Bronchial epithelial cell (primary cell): ENCODE measurements around the gene GPR141. TPM values are rescaled to one million over a fixed set of nuclear protein-coding genes. Genes with fewer than 3 reads are reported as not detected.

Experiments
- DNase-seq: peaks from one replicate; pipeline ENCODE4 v3.0.0-alpha.2; 2010; ENCODE audit warnings: low read depth
- FAIRE-seq: peaks from 2 replicates; lab custom pipeline; 2011; peaks lifted over from hg19 to GRCh38; lab: Jason Lieb, UNC
- H3K27me3 ChIP-seq: 2 replicates; pipeline ENCODE4 v1.5.1; 2011; ENCODE audit warnings: low read length; ENCODE audit not compliant: control insufficient read depth, insufficient read depth
- H3K36me3 ChIP-seq: 2 replicates; pipeline ENCODE4 v1.5.1; 2011; ENCODE audit warnings: low read length; ENCODE audit not compliant: control insufficient read depth, insufficient read depth
- H3K4me3 ChIP-seq: 2 replicates; pipeline ENCODE4 v1.5.1; 2011; ENCODE audit warnings: mild to moderate bottlenecking, low read depth, low read length, control low read depth
- CTCF ChIP-seq: IDR thresholded peaks from 2 replicates; pipeline ENCODE4 v1.5.1; 2011; ENCODE audit warnings: mild to moderate bottlenecking, moderate library complexity, low read length, control low read depth, inconsistent platforms; ENCODE audit not compliant: insufficient read depth, severe bottlenecking
- total RNA-seq: library from RNA; depleted of rRNA; stranded (reverse); fragments of >200 nt; gene quantifications from 2 replicates; pipeline ENCODE4 v1.2.1, GENCODE V29; 2014

GPR141 gene
- total RNA-seq, 1 donor from 2014 or later, result 0.26 TPM

- Histone ChIP-seq H3K4me3 (no peak overlapping the region), H3K36me3 (no peaks in the 10 kb centered on the region), H3K27me3 (no peaks in the 10 kb centered on the region)
- DNase-seq (no peak), FAIRE-seq (no peak)
- no peak for TF ChIP-seq CTCF
Observed at GRCh38 chr7:37769291-37769690, 85.7 kb downstream of the GPR141 start.

- DNase-seq, result no peak
- H3K27me3 ChIP-seq, result no peaks in the 10 kb centered on the region
- no peak overlapping the region for H3K4me3 ChIP-seq
- FAIRE-seq, result no peak
- no peaks in the 10 kb centered on the region for H3K36me3 ChIP-seq
- no peak for TF ChIP-seq CTCF
Observed at GRCh38 chr7:37769726-37770125, 86.2 kb downstream of the GPR141 start.

- no peak for TF ChIP-seq CTCF
- no peak for FAIRE-seq
- Histone ChIP-seq H3K4me3 (no peak overlapping the region), H3K36me3 (no peaks in the 10 kb centered on the region), H3K27me3 (no peaks in the 10 kb centered on the region)
- no peak for DNase-seq
Observed at GRCh38 chr7:37770838-37771237, 87.3 kb downstream of the GPR141 start.

- DNase-seq (no peak), FAIRE-seq (no peak)
- Histone ChIP-seq H3K4me3 (no peak overlapping the region), H3K27me3 (no peaks in the 10 kb centered on the region), H3K36me3 (no peaks in the 10 kb centered on the region)
- no peak for TF ChIP-seq CTCF
Observed at GRCh38 chr7:37771342-37771741, 87.8 kb downstream of the GPR141 start.

- no peak for DNase-seq
- no peaks in the 10 kb centered on the region for H3K27me3 ChIP-seq
- no peaks in the 10 kb centered on the region for H3K36me3 ChIP-seq
- FAIRE-seq, result no peak
- TF ChIP-seq CTCF, result no peak
- H3K4me3 ChIP-seq, result no peak overlapping the region
Observed at GRCh38 chr7:37771801-37772200, 88.2 kb downstream of the GPR141 start.

GRCh38 chr7:37775921-37776320 lies 92.4 kb downstream of the GPR141 start:
- FAIRE-seq (no peak), DNase-seq (no peak)
- TF ChIP-seq CTCF, result no peak

More at GRCh38 chr7:37775921-37776320, 92.4 kb downstream of the GPR141 start:
- no peaks in the 10 kb centered on the region for H3K36me3 ChIP-seq
- H3K27me3 ChIP-seq, result no peaks in the 10 kb centered on the region
- H3K4me3 ChIP-seq, result no peak overlapping the region
